ENCODE data around the gene GABRP.

DNA sequence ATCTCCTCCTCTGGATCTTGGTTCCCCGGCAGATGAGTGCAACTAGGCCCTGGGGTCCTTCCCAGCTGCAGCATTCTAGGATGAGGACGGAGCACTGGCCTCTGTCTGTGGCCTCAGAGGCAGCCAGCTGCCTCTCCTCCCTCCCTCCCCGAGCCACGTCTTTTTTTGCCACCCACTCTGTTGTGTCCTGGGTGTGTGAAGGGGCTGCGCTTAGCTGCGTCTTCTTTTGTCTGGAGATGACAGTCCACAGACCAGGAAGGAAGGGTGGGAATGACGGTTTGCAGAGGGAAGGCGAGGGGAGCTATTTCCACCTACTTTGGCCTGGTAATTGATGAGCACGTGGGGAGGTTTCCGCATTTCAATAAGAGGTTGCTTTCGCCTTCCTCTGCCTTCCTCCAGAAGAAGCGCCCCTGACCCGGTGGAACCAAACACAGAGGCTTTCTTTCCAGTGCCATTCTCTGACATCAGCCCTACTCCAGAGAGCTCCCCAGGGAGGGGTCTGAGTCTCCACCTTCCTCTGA, 34.5 kb upstream of the GABRP start:
- TF ChIP-seq, protein P1, sequence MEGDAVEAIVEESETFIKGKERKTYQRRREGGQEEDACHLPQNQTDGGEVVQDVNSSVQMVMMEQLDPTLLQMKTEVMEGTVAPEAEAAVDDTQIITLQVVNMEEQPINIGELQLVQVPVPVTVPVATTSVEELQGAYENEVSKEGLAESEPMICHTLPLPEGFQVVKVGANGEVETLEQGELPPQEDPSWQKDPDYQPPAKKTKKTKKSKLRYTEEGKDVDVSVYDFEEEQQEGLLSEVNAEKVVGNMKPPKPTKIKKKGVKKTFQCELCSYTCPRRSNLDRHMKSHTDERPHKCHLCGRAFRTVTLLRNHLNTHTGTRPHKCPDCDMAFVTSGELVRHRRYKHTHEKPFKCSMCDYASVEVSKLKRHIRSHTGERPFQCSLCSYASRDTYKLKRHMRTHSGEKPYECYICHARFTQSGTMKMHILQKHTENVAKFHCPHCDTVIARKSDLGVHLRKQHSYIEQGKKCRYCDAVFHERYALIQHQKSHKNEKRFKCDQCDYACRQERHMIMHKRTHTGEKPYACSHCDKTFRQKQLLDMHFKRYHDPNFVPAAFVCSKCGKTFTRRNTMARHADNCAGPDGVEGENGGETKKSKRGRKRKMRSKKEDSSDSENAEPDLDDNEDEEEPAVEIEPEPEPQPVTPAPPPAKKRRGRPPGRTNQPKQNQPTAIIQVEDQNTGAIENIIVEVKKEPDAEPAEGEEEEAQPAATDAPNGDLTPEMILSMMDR (IDR thresholded peaks at IDR 0.05): no peak
- TF ChIP-seq ZFX (IDR thresholded peaks at IDR 0.05; ENCODE audit: borderline replicate concordance): no peak

Measured in 22Rv1 (cell line).